OCI-LY7 (cell line): Measurements from ENCODE around the gene CDK12. TPM values are rescaled to one million over a fixed set of nuclear protein-coding genes. Genes with fewer than 3 reads are reported as not detected.
"Not testable (repeated sequence)": the region's sequence is repeated elsewhere in the genome, so short reads cannot be mapped to it uniquely, and the experiment has no call there.

ENCODE experiments used
- BruUV-seq: library from RNA; stranded (reverse); fragments of 400-500 nt; replicated peaks from 2 replicates; lab custom pipeline; 2021; lab: Mats Ljungman, UMichigan
- CTCF ChIA-PET: fragments of 300-600 bp; sonication (Branson Sonifier 250); formaldehyde crosslinking; loops from one replicate; lab custom pipeline; 2022; ENCODE audit warnings: antibody characterized with exemption; ENCODE audit not compliant: unreplicated experiment; lab: Charles Lee
- POLR2A ChIA-PET: fragments of 300-600 bp; sonication (Branson Sonifier 250); formaldehyde crosslinking; loops from one replicate; lab custom pipeline; 2022; ENCODE audit warnings: antibody characterized with exemption; lab: Charles Lee
- DNase-seq: peaks from one replicate; pipeline ENCODE4 v3.0.0-alpha.2; 2015; ENCODE audit warnings: low spot score
- H2AFZ ChIP-seq: fragments of 200-600 bp; sonication (generic), shearing (Covaris generic); 2 replicates; pipeline ENCODE4 v1.6.1; 2014; ENCODE audit warnings: mild to moderate bottlenecking, antibody characterized with exemption, low read length, moderate library complexity
- H3K27ac ChIP-seq: fragments of 200-600 bp; sonication (generic); 2 replicates; pipeline ENCODE4 v1.5.1; 2014; ENCODE audit warnings: mixed run types, low read depth, mild to moderate bottlenecking, moderate library complexity, low read length, inconsistent platforms; ENCODE audit not compliant: poor library complexity, severe bottlenecking
- H3K36me3 ChIP-seq: fragments of 200-600 bp; sonication (generic); 2 replicates; pipeline ENCODE4 v1.6.1; 2014; ENCODE audit warnings: mild to moderate bottlenecking, antibody characterized with exemption, low read length, moderate library complexity, mixed read lengths; ENCODE audit not compliant: insufficient read depth
- H3K4me1 ChIP-seq: fragments of 200-600 bp; sonication (generic); 2 replicates; pipeline ENCODE4 v1.5.1; 2014; ENCODE audit warnings: mild to moderate bottlenecking, low read length; ENCODE audit not compliant: insufficient read depth, poor library complexity, severe bottlenecking
- H3K4me2 ChIP-seq: fragments of 200-600 bp; sonication (generic); 2 replicates; pipeline ENCODE4 v1.6.1; 2014; ENCODE audit warnings: mild to moderate bottlenecking, low read length
- H3K4me3 ChIP-seq: fragments of 200-600 bp; sonication (generic); 2 replicates; pipeline ENCODE4 v1.5.1; 2014; ENCODE audit warnings: mild to moderate bottlenecking, low read depth, low read length; ENCODE audit not compliant: poor library complexity, severe bottlenecking
- H3K79me2 ChIP-seq: fragments of 200-600 bp; sonication (generic); 2 replicates; pipeline ENCODE4 v1.6.1; 2016; ENCODE audit warnings: low read depth, mild to moderate bottlenecking, low read length, moderate library complexity, mixed read lengths; ENCODE audit not compliant: insufficient read depth
- H3K9me2 ChIP-seq: fragments of 200-600 bp; sonication (generic); 2 replicates; pipeline ENCODE4 v1.6.1; 2016; ENCODE audit warnings: mild to moderate bottlenecking, low read length, mixed read lengths; ENCODE audit not compliant: insufficient read depth
- H3K9me3 ChIP-seq: fragments of 200-600 bp; sonication (generic); 2 replicates; pipeline ENCODE4 v1.6.1; 2014; ENCODE audit warnings: mild to moderate bottlenecking, mixed run types, low read length, mixed read lengths
- H4K20me1 ChIP-seq: fragments of 200-600 bp; sonication (generic); 2 replicates; pipeline ENCODE4 v1.6.1; 2014; ENCODE audit warnings: mild to moderate bottlenecking, antibody characterized with exemption, low read length, moderate library complexity, mixed read lengths; ENCODE audit not compliant: insufficient read depth
- CTCF ChIP-seq: fragments of 200-600 bp; sonication (generic); conservative IDR thresholded peaks from 2 replicates; pipeline ENCODE4 v1.5.1; 2014; ENCODE audit warnings: mild to moderate bottlenecking, antibody characterized with exemption, low read length, moderate library complexity, mixed read lengths
- EZH2phosphoT487 ChIP-seq: fragments of 200-600 bp; sonication (generic); IDR thresholded peaks from 2 replicates; pipeline ENCODE4 v1.6.1; 2018; ENCODE audit warnings: low read depth, borderline replicate concordance, mild to moderate bottlenecking, mixed run types, antibody characterized with exemption, low read length, moderate library complexity, mixed read lengths
- intact Hi-C: fragments of 100-400 bp; cut with micrococcal nuclease; formaldehyde crosslinking; loops from one replicate; pipeline ENCODE4 v1.10.0; 2022; ENCODE audit not compliant: unreplicated experiment
- total RNA-seq, 2 experiments: library from RNA; depleted of rRNA in 1 of 2; stranded (reverse); fragments of >200 nt in 1 of 2; shearing (Covaris generic) in 1 of 2; gene quantifications; 2 replicates each; pipeline ENCODE4 v1.2.3, GENCODE V29; 2014 to 2022

The CDK12 gene
- total RNA-seq, 2 experiments from 2014 or later = 72.0 to 89.5 TPM

DNA sequence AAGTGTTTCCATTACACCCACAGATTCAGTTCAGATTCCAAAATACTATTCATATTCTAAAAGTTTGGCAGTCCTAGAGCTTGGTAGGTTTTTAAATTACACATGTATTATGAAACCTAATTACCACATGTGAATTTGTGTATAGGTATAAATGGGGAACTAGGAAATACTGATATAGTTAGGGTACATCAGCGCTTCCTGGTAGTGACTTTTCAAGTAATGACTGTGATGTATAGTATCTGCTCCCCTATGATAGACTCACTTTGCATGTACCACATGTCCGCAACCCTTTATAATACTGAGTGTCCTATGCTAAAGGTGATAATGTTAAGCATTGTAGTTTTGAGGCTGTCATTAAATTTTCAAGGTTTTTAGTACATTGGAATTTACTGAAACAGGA, 22.9 kb downstream of the CDK12 start:
- H3K79me2 ChIP-seq = peaks cover 42% of the 10 kb centered on the region; the same call in 1 of the 2 replicates
- no peaks in the 10 kb centered on the region for H3K9me2 ChIP-seq
- BruUV-seq = no TSS peak
- H3K27ac ChIP-seq = no peak overlapping the region
- H3K36me3 ChIP-seq = peaks cover 79% of the 10 kb centered on the region
- DNase-seq = peak; percentile 14
- intact Hi-C loops = no loop called here
- no peaks in the 10 kb centered on the region; the same call in 1 of the 2 replicates for H4K20me1 ChIP-seq
- H3K4me2 ChIP-seq = no peak overlapping the region
- no peak overlapping the region for H2AFZ ChIP-seq
- ChIA-PET CTCF (no interaction called here), POLR2A (interaction anchor here (0.7 to 1.4 kb wide), 2 partner anchors 22 to 239 kb away, joined by 3 read pairs; no protein-coding TSS in a partner anchor)
- H3K4me3 ChIP-seq = no peak overlapping the region
- TF ChIP-seq CTCF (no peak), EZH2phosphoT487 (no peak)
- H3K9me3 ChIP-seq = no peaks in the 10 kb centered on the region
- H3K4me1 ChIP-seq = peaks cover 8% of the 10 kb centered on the region

GRCh38 chr17:39485555-39485954, 24.3 kb downstream of the CDK12 start:
- Histone ChIP-seq H3K9me2 (no peaks in the 10 kb centered on the region), H3K27ac (no peak overlapping the region), H2AFZ (no peak overlapping the region), H3K9me3 (no peaks in the 10 kb centered on the region), H3K4me1 (peaks cover 8% of the 10 kb centered on the region), H3K4me3 (no peak overlapping the region), H3K79me2 (peaks cover 42% of the 10 kb centered on the region; the same call in 1 of the 2 replicates), H3K4me2 (no peak overlapping the region), H3K36me3 (peaks cover 72% of the 10 kb centered on the region), H4K20me1 (no peaks in the 10 kb centered on the region; the same call in 1 of the 2 replicates)
- BruUV-seq = no TSS peak
- CTCF ChIA-PET = no interaction called here
- no peak for DNase-seq
- POLR2A ChIA-PET = interaction anchor here (0.5 to 1.0 kb wide), 5 partner anchors 9 to 902 kb away, joined by 3 to 5 read pairs (median 3); no protein-coding TSS in a partner anchor
- intact Hi-C loops = no loop called here
- TF ChIP-seq EZH2phosphoT487 = no peak
- no peak for TF ChIP-seq CTCF

GRCh38 chr17:39486242-39486641, 25.0 kb downstream of the CDK12 start:
- intact Hi-C loops = no loop called here
- H2AFZ ChIP-seq = no peak overlapping the region
- H3K79me2 ChIP-seq = peaks cover 42% of the 10 kb centered on the region; the same call in 1 of the 2 replicates
- H3K9me3 ChIP-seq = no peaks in the 10 kb centered on the region
- H3K4me2 ChIP-seq = no peak overlapping the region
- H3K4me1 ChIP-seq = peaks cover 8% of the 10 kb centered on the region
- H3K27ac ChIP-seq = no peak overlapping the region
- no TSS peak for BruUV-seq
- POLR2A ChIA-PET = interaction anchor here (0.5 to 0.7 kb wide), 4 partner anchors 25 to 903 kb away, joined by 3 to 7 read pairs (median 4); no protein-coding TSS in a partner anchor
- TF ChIP-seq EZH2phosphoT487 = no peak
- TF ChIP-seq CTCF = no peak
- DNase-seq = no peak
- CTCF ChIA-PET = no interaction called here
- H3K4me3 ChIP-seq = no peak overlapping the region
- no peaks in the 10 kb centered on the region; the same call in 1 of the 2 replicates for H4K20me1 ChIP-seq
- H3K36me3 ChIP-seq = peaks cover 73% of the 10 kb centered on the region
- H3K9me2 ChIP-seq = no peaks in the 10 kb centered on the region

GRCh38 chr17:39487490-39487889, 26.2 kb downstream of the CDK12 start:
- CTCF ChIA-PET, H3K9me3 ChIP-seq, POLR2A ChIA-PET, H3K27ac ChIP-seq, H2AFZ ChIP-seq, BruUV-seq, H3K9me2 ChIP-seq, intact Hi-C loops, H3K4me2 ChIP-seq, DNase-seq, H4K20me1 ChIP-seq, H3K4me1 ChIP-seq, H3K4me3 ChIP-seq: not testable (repeated sequence)
- Histone ChIP-seq H3K36me3 (peaks cover 74% of the 10 kb centered on the region), H3K79me2 (peaks cover 42% of the 10 kb centered on the region; the same call in 1 of the 2 replicates)
